A172 (cell line): Measurements from ENCODE around the gene KRT20. TPM values are rescaled to one million over a fixed set of nuclear protein-coding genes. Genes with fewer than 3 reads are reported as not detected.
A peak's percentile ranks its signal among the peaks of the same experiment; 100 is the strongest.
"Not testable (repeated sequence)": the region's sequence is repeated elsewhere in the genome, so short reads cannot be mapped to it uniquely, and the experiment has no call there.

ENCODE experiments used
- DNase-seq: peaks from one replicate; pipeline ENCODE4 v3.0.0-alpha.2; 2015; ENCODE audit warnings: low spot score
- total RNA-seq: library from RNA; depleted of rRNA; stranded (reverse); fragments of >200 nt; shearing (Covaris generic); gene quantifications from 2 replicates; pipeline ENCODE4 v1.2.3, GENCODE V29; 2014; rRNA removed

Gene KRT20, protein sequence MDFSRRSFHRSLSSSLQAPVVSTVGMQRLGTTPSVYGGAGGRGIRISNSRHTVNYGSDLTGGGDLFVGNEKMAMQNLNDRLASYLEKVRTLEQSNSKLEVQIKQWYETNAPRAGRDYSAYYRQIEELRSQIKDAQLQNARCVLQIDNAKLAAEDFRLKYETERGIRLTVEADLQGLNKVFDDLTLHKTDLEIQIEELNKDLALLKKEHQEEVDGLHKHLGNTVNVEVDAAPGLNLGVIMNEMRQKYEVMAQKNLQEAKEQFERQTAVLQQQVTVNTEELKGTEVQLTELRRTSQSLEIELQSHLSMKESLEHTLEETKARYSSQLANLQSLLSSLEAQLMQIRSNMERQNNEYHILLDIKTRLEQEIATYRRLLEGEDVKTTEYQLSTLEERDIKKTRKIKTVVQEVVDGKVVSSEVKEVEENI
- total RNA-seq, result not detected in 2 replicates

DNA sequence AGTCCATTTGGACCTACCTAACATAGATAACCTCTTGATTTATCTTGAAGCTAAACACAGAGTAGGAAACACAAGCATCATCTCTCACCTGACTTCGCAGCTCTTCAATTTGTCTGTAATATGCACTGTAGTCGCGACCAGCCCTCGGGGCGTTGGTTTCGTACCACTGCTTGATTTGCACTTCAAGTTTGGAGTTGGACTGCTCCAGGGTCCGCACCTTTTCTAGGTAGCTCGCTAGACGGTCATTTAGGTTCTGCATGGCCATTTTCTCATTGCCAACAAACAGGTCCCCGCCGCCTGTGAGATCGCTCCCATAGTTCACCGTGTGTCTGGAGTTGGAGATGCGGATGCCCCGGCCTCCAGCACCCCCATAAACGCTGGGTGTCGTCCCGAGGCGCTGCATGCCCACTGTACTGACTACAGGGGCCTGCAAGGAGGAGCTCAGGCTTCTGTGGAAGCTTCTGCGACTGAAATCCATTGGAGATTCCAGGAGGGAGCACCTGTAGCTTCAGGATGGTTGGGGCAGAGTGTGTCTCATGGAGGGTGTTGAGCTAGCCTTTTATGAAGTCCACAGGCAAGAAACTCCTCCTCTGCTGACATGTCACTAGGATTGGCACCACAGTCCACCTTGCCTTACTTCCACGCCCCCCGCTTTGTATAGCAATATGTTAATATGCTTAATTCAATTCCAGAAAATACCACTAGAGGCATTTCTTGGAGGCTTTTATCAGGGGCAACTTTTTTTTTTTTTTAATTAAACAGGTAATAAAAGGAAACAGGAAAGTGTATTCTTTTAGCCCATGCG, at the start of gene KRT20:
Gene KRT20 (minus strand): TSS at position 535 of the 805 bp plus-strand sequence. CDS start 57 bp downstream, at position 478.
- no peak for DNase-seq

DNA sequence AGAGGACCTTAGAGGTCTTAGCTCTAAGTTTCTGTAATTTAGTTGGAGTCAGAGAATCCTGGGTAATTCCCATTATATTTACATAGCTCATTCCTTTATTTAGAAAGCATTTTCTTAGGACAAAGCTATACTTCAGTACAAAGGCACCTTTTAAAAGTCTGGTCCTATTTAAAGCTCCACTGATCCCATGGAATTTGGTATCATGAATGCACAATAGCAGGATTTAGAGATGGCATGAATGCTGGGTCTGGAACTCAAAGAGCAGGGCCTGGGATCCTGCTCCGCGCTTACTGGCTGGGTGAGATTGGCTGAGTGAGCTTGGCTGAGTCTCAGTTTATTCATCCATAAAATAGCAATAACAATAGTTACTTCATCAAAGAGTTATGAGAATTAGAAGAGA, 47.6 kb upstream of the KRT20 start:
- DNase-seq, result no peak

DNA sequence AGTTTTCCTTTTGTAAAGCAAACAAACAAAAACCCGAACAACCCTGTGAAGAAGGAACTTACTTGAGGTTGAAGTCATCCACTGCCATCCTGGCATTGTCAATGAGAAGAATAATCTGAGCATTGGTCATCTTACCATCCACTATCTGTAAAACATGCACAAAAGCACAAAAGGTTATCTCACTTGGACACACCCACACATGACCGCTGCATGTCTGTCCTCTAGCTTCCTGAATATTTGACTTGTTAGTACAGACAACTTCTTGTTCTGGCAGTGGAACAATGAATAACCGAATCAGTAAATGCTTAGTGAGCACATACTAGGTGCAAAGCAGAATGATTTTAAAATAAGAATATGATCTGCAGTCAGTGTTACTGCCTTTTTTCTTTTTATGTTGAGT, 46.3 kb upstream of the KRT20 start:
- no peak for DNase-seq

DNA sequence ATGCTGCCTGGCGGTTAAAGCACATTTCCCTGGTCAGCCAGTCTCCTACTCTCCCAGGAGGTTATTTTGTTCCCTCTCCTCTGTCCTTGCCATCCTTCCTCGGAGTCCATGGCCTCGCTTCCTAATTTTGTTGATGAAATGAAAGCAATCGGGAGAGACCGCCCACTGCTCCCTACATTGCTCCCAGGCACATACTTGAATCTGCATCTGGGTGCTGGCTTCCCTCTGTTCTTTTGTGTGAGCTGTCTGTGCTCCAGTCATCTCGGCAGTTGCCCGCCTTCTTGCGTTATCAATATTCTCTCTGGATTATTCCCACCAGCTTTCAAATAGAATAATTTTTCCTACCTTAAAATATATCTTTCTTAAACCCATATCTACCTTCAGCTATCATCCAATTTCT, 41.3 kb upstream of the KRT20 start:
- no peak for DNase-seq

DNA sequence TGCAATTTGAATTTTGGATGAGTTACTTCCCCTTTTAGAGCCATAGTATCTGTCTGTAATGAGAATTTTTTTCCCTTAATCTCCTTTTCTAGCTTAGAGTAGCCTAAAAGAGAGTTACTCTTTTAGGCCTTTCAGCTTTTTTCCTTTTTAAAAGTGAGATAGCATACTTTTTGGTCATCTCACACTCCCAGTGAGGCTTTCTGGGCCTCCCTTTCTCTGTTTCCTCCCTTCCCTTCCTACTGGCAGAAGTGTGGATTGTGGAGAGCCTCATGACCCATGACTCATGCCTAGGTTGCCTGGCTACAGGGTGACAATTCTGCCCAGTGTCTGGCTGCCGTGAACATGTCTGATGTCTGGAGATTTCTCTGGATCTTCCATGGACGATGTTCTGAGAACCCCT, 37.2 kb upstream of the KRT20 start:
- peak; percentile 86 for DNase-seq

DNA sequence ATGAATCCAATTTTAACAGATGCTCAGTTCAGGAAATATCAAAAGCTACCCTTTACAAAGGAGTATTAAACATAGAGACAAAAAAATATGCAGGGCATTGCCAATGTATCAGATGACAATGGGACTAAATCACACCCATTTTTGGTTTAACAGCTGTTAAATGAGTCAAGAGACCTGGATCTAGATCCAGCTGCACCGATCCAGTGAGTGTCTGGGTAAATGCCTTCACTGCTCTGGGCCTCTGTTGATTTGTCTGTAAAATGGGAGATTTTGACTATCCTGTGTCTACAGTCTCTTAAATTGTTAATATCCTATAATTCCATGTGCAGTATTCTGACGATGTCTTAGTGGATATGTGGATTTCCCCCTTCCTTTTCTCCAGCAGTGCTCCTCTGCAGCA, 36.0 kb upstream of the KRT20 start:
- no peak for DNase-seq

DNA sequence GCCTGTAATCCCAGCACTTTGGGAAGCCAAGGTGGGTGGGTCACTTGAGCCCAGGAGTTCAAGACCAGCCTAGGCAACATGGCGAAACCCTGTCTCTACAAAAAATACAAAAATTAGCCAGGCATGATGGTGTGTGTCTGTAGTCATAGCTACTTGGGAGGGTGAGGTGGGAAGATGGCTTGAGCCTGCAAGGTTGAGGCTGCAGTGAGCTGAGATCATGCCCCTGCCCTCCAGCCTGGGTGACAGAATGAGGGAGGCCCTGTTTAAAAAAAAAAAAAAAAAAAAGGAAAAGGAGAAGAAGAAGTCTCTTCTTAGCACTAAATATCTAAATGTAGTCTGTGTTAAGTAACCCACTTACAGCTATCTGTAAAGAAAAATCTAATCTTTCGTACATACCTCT, 32.1 kb upstream of the KRT20 start:
- not testable (repeated sequence) for DNase-seq

DNA sequence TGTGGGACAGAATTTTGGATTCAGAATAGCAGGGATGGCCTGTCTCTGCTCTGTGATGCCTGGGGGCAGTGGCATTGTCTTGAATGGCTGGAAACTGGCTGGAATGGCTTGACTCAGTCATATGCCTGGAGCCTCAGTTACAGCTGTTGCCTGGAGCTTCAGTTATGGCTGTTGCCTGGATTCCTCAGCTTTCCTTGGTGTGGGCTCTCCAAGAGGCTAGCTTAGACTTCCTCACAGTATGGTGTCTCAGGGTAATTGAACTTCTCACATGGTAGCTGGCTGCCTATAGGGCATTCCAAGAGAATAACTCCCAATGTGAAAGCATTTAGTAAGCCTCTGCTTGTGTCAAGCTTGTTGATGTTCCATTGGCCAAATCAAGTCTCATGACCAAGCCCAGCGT, 31.3 kb upstream of the KRT20 start:
- DNase-seq, result no peak

DNA sequence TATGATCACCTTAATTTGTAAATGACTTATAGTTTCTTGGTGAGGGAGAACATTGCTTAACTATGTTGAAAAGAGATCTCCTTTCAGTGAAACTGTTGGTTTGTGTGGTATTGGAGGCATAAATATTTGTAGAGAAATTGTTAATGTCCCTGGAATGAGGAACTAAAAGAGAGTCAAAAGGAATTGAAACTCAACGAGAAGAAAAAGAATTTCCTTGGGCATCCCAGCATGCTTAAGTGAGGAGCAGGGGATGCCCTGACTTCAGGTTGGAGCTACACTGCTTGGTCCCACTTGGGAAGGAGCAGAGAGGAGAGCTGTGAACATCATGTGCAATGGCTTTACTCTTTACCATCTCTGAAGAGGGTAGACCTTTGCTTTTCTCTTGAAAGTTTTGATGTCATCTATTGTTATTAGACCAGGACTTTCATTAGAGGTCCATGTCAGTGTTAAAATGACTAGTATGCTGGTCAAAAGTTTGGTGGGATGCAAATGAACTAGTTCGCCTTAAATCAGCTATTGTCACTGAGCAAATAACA, 30.7 kb upstream of the KRT20 start:
- DNase-seq, result no peak

DNA sequence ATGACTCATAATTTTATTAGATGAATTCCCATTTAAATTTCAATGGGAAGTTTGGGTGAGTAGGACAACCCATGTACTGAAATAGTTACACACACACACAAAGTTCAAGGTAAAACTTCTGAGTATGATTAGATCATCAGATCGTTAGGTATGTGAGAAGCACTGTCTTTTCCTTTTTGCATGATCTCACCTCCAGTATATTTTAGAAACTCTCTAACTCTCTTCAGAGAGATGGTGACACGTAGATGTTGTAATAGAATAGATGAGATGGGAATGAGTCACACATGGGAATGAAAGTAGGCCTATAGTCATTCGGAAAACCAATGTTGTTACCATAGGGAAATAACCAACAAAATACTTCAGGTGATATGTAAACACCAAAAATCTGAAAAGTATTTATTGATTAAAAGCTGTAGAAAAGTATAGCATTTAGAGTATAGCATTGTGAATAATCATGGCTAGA, 30.2 kb upstream of the KRT20 start:
- DNase-seq, result peak; percentile 94

DNA sequence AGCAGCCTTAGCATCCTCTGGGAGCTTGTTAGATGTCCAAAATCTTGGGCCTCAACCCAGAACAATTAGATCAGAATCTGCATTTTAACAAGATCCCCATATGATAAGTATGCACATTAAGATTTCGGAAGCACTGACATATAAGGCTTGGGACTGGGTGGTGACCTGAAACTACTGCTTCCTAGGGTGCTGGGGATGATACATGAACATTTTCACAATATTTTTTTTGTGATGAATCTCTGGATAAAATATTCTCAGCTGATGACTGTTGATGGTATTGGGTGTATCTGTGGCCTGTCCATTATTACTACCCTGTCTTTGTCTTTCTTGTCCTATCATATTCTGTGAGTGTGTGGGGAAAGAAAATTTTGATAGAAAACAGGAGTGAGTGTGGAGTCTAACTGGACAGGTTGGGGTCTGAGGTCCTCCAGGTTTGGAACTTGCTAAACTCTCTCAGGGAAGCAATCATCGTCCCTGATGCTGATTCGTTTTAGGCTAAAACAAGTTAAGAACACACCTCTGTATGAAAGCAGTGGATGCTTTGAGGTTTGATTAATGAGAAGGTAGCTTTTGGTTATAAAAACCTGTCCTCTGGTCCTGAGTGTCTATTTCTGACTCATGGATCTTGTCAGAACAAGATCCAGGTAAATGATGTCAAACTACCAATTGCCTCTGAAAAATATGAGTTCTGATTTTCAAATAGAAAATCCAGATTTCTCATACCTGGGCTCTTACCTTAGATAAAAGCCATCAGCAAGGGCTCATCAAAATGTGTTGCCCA, 29.2 kb upstream of the KRT20 start:
- no peak for DNase-seq

DNA sequence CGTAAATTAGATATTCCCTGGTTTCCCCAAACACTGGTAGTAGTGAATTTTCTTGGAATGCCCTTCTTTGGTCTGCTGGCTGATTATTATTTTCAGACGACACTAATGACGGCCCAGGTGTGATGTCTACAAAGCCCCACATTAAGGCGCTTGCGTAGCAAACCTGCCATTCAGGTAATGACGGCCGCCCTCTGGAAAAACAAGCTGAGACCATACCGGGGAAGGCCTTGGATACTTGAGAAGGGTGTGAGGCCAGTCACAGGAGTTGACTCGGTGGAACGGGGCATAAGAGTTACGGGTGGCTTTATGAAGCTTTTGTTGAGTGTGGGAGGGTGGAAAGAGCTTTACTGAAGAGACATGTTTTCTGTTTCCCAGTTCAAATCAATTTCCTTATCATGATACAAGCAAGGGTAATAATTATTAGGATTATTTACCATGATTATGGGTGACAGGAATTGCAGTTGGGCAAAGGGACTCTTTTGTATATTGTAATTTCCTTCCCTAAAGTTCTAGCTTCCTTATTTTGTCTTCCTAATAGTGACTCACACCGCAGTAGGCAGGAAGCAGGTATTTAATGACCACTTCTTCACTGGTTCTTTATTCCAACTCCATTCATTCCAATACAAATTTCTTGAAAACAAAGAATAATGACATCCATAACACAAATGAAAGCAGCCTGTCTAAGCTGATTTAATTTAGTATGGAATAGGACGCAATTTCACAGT, 27.6 kb upstream of the KRT20 start:
- peak; percentile 37 for DNase-seq

DNA sequence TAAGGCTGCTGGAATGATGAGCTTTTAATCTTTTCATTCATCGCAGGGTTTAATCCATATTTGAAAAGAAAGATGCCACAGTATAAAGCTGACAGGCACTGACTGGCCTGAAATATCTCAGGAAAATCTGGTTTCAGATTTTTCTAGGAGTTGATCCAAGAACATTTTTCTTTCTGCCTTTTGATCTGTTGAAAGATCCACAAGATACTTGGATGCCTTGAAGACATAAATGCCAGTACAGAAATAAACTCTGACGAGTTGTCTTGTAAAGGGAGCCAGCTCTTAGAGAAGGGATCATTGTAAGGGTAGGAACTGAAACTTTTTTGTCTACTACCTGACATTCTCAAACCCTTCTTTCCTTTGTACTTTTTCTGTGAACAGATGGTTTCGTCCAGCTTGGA, 25.4 kb upstream of the KRT20 start:
- peak; percentile 43 for DNase-seq

DNA sequence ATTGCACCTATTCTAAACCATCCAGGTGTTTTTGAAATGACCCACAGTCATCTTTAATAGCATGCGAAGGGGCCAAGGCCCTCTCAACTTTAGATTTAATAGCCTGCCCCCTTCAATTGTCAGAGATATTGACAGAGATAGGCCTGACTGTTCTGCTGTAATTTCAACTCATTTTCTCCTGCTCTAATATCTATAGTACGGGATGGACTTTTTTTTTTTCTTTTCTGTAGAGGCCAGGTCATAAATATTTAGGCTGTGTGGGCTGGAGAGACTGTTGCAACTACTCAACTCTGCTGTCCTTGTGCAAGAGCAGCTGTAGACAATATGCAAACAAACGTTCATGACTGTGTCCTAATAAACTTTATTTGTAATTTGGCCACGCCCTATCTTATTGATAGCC, 24.7 kb upstream of the KRT20 start:
- DNase-seq, result peak; percentile 21

DNA sequence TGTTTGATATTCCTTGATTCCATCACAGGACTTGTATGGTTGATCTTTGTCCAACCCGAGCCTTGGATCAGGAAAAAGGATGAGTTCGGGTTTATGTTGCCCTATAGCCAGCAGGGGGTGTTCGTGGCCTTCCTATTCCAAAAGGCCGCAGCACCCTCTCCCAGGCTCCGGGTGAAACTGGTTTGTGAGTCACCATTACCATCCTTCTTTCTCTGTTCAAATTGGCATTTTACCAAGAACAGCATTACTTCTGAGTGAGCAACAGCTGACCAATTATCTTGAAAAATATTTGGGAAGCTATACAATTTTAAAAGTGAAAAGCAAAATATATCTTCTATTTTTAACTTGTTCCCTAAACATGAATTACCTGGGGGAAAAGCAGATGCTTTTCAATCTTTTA, 24.3 kb upstream of the KRT20 start:
- peak; percentile 96 for DNase-seq

DNA sequence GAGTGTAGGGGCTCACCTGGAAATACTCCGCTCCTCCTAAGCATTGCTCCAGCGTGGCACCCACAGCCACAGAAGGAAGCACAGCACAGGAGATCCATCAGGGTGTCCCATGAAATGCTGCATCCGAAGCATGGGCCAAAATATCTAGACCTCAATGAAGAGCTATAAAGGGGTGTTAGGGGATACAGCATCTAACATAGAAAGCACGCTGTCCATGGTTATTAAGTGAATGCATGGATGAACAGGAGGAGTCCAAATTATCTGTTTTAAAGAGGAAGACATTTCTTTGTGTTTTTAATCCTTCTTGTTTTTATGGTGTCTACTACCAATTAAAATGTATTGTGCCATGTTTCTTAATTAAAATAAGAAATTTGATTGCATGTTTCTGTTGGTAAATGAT, 21.6 kb upstream of the KRT20 start:
- no peak for DNase-seq

DNA sequence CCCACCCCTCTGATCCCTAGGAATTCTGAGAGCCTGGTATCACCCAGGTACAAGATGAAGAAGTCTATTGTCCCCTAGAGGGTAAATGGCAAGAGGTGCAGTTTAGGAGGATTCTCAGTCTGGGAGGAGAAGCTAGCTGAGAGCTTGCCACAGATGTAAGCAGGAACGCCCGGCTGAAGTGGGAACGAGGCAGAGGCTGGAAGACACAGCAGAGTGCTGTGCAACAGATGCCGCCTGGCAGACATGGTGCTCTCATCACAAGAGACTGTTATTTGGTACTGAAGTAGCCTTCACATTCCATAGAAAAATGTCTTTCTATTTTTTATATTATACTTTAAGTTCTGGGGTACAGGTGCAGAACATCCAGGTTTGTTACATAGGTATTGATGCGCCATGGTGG, 20.3 kb upstream of the KRT20 start:
- no peak for DNase-seq

DNA sequence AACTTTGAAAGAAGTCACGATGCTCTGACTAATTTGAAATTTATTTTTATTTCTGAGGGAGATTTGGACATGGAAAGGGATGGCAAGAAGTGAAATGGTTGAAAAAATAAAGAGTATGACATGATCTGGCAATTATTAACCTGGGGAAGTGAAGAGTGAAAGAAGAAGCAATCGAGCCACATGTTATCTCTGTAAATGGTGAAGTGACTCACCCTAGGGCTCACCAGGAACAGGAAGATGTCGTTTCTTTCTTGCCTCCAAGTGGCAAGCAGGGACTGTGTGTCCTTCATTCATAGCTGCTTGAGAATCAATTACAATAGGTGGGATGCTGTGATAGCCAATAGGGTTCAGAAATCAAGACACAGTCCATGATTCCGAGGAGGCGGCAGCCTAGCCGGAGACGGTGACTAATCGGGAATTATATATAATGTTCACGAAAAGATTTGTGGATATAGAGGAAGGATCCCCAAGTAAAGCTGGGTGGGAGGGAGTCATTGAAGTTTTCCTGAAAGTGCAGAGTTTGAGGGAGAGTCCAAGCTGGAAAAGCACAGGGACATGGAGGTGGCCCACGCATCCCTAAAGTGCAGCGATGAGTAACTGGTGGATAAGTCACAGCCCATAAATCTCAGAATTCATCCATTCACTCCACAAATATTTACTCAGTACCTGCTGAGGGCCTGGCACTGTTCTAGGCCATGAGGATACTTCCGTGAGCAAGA, 18.2 kb upstream of the KRT20 start:
- DNase-seq, result peak; percentile 92

DNA sequence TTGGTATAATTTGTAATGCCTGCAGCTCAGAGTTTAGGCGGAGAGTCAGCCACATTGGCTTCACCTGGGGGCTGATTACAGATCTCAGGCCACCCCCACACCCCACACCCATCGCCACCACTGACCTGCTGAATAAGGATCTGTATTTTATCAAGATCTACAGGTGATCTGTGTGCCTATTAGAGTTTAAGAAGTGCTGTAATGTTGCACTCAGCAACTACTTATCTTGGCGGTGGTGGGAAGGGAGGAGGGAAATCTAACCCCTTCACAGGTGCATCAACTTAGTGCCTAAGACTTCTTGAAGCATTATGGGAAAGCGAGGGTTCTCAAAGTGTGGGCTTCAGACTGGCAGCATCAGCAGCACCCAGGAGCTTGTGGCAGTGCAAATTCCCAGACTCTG, 17.5 kb upstream of the KRT20 start:
- DNase-seq, result no peak

DNA sequence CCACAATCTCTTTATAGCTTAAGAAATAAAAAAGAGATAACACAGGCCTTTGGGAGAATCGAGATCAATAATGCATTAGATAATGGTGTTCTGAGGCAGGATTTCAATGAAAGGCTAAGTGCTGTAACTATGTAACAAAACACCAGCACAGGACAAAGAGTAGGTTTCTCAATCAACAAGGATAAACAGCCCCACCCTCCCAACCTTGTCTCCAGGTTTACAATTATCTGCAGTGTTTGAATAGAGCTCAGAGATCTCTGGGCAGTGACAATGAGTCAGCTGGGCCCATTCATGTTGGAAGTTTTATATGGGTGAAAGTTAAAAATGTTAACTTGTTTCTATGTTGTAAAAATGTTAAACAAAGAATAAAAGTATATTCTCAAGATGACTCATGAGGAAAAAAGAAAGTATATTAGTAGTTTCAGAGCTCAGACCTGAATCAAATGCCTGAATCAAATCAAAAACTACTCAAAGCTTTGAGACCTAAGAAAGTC, 17.0 kb upstream of the KRT20 start:
- DNase-seq, result peak; percentile 56
